ENCODE data around the gene EFCC1. TPM values are rescaled to one million over a fixed set of nuclear protein-coding genes. Genes with fewer than 3 reads are reported as not detected.

Gene EFCC1
- total and polyA plus RNA-seq, 2 of the 8 experiments (the other 6 are each of a cell fraction or from before 2014, with no cell fraction given): 0.14 to 0.37 TPM

DNA sequence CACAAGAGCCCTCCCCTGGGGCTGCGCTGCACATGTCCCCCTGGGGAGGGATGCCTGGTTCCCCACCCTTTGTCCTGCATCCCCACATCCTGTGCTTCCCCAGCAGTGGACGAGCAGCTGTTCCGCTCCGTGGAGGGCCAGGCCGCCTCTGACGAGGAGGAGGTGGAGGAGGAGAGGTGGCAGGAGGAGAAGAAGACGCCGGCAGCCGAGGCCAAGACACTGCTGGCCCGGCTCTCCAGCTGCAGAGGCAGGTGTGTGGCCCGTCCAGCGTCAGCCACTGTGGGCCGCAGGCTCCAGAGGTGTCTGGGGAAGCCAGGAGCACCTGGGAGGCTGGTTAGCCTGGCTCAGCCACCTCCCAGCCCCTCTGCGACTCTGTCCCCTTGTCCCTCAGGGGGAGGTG is 31.6 kb downstream of the EFCC1 start (continued):
- TF ChIP-seq, protein P1, sequence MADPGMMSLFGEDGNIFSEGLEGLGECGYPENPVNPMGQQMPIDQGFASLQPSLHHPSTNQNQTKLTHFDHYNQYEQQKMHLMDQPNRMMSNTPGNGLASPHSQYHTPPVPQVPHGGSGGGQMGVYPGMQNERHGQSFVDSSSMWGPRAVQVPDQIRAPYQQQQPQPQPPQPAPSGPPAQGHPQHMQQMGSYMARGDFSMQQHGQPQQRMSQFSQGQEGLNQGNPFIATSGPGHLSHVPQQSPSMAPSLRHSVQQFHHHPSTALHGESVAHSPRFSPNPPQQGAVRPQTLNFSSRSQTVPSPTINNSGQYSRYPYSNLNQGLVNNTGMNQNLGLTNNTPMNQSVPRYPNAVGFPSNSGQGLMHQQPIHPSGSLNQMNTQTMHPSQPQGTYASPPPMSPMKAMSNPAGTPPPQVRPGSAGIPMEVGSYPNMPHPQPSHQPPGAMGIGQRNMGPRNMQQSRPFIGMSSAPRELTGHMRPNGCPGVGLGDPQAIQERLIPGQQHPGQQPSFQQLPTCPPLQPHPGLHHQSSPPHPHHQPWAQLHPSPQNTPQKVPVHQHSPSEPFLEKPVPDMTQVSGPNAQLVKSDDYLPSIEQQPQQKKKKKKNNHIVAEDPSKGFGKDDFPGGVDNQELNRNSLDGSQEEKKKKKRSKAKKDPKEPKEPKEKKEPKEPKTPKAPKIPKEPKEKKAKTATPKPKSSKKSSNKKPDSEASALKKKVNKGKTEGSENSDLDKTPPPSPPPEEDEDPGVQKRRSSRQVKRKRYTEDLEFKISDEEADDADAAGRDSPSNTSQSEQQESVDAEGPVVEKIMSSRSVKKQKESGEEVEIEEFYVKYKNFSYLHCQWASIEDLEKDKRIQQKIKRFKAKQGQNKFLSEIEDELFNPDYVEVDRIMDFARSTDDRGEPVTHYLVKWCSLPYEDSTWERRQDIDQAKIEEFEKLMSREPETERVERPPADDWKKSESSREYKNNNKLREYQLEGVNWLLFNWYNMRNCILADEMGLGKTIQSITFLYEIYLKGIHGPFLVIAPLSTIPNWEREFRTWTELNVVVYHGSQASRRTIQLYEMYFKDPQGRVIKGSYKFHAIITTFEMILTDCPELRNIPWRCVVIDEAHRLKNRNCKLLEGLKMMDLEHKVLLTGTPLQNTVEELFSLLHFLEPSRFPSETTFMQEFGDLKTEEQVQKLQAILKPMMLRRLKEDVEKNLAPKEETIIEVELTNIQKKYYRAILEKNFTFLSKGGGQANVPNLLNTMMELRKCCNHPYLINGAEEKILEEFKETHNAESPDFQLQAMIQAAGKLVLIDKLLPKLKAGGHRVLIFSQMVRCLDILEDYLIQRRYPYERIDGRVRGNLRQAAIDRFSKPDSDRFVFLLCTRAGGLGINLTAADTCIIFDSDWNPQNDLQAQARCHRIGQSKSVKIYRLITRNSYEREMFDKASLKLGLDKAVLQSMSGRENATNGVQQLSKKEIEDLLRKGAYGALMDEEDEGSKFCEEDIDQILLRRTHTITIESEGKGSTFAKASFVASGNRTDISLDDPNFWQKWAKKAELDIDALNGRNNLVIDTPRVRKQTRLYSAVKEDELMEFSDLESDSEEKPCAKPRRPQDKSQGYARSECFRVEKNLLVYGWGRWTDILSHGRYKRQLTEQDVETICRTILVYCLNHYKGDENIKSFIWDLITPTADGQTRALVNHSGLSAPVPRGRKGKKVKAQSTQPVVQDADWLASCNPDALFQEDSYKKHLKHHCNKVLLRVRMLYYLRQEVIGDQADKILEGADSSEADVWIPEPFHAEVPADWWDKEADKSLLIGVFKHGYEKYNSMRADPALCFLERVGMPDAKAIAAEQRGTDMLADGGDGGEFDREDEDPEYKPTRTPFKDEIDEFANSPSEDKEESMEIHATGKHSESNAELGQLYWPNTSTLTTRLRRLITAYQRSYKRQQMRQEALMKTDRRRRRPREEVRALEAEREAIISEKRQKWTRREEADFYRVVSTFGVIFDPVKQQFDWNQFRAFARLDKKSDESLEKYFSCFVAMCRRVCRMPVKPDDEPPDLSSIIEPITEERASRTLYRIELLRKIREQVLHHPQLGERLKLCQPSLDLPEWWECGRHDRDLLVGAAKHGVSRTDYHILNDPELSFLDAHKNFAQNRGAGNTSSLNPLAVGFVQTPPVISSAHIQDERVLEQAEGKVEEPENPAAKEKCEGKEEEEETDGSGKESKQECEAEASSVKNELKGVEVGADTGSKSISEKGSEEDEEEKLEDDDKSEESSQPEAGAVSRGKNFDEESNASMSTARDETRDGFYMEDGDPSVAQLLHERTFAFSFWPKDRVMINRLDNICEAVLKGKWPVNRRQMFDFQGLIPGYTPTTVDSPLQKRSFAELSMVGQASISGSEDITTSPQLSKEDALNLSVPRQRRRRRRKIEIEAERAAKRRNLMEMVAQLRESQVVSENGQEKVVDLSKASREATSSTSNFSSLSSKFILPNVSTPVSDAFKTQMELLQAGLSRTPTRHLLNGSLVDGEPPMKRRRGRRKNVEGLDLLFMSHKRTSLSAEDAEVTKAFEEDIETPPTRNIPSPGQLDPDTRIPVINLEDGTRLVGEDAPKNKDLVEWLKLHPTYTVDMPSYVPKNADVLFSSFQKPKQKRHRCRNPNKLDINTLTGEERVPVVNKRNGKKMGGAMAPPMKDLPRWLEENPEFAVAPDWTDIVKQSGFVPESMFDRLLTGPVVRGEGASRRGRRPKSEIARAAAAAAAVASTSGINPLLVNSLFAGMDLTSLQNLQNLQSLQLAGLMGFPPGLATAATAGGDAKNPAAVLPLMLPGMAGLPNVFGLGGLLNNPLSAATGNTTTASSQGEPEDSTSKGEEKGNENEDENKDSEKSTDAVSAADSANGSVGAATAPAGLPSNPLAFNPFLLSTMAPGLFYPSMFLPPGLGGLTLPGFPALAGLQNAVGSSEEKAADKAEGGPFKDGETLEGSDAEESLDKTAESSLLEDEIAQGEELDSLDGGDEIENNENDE (IDR thresholded peaks at IDR 0.05; ENCODE audit: insufficient replicate concordance, low read length): no peak
- no peak for TF ChIP-seq KDM1A (IDR thresholded peaks at IDR 0.05; ENCODE audit: borderline replicate concordance, low read length)
- no peak for TF ChIP-seq ASH2L (IDR thresholded peaks at IDR 0.05; ENCODE audit: low read length)
- TF ChIP-seq RFX5 (IDR thresholded peaks at IDR 0.05; ENCODE audit: borderline replicate concordance, low read depth, low read length): no peak
- TF ChIP-seq CBX5 (IDR thresholded peaks at IDR 0.05; ENCODE audit: low read depth, low read length): no peak
- no peak for TF ChIP-seq TAF1 (IDR thresholded peaks at IDR 0.05; ENCODE audit: low read depth, low read length)
